Measurements from ENCODE around the gene STK38L. TPM values are rescaled to one million over a fixed set of nuclear protein-coding genes. Genes with fewer than 3 reads are reported as not detected.

Gene STK38L
- total and polyA plus RNA-seq, 7 donors = 3.7 to 21.2 (median 16.3) TPM

DNA sequence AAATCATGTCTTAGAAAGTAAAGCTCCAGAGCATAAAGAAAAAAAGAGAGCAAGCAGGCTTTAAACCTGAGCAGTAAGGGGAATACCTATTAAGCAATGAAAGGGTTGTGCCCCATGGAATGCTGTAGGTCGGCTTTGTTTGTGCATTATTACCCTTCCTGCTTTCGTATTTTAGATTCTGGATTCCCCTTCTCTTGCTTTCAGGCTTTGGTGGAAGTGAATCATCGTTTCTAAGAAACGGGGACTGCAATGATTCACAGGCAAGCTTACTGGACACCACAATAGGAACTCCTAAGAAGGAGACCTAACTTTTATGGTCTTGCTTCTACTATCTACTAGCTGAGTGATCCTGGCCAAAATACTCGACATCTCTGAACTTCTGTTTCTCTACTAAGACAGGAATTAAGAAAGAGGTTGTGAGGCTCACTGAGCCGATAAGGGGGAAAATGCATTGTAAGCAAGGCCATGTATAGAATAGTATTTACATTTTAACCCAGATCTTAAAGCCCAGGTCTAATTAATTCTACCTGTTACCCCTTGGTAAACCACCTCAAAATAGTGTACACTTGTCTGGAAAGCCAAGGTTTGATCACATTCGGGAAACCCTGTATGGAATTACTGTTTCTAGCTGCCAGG lies 87.3 kb downstream of the STK38L start:
- DNase-seq (no peak), ATAC-seq (peak in 2 of 4 donors; percentile 52 to 53)
- intact Hi-C loops (cut with DNase I) = no loop called here
- no peaks in the 10 kb centered on the region for H3K9me3 ChIP-seq
- H3K4me3 ChIP-seq = no peak overlapping the region
- H3K27me3 ChIP-seq (ENCODE audit: insufficient read depth in 3 of 3, low read length in 2 of 3) = peaks cover 0 to 50% (median 14%) of the 10 kb centered on the region in 3 donors
- no peak overlapping the region for H3K27ac ChIP-seq
- TF ChIP-seq CTCF (IDR thresholded peaks at IDR 0.05) = no peak
- peaks cover 4% of the 10 kb centered on the region for H3K4me1 ChIP-seq
- peaks cover 0 to 5% of the 10 kb centered on the region in 2 donors for H3K36me3 ChIP-seq (ENCODE audit: insufficient read depth in 1 of 2, low read depth in 1 of 2)
- 46 to 68% (median 56%) methylated on average over 7 of the region's 7 CpGs for WGBS, 3 donors

GRCh38 chr12:27331927-27332324 lies 87.8 kb downstream of the STK38L start:
- 36 to 39% (median 37%) methylated on average over 3 of the region's 3 CpGs for WGBS, 3 donors
- peaks cover 0 to 50% (median 14%) of the 10 kb centered on the region in 3 donors for H3K27me3 ChIP-seq (ENCODE audit: insufficient read depth in 3 of 3, low read length in 2 of 3)
- no peak overlapping the region for H3K27ac ChIP-seq
- ATAC-seq = no peak
- peak overlapping the region; percentile 73 for H3K4me3 ChIP-seq
- H3K4me1 ChIP-seq = peaks cover 4% of the 10 kb centered on the region
- H3K9me3 ChIP-seq = no peaks in the 10 kb centered on the region
- no peaks in the 10 kb centered on the region for H3K36me3 ChIP-seq (ENCODE audit: insufficient read depth in 1 of 2, low read depth in 1 of 2)
- intact Hi-C loops (cut with DNase I) = no loop called here
- DNase-seq = no peak
- TF ChIP-seq CTCF (IDR thresholded peaks at IDR 0.05) = no peak

DNA sequence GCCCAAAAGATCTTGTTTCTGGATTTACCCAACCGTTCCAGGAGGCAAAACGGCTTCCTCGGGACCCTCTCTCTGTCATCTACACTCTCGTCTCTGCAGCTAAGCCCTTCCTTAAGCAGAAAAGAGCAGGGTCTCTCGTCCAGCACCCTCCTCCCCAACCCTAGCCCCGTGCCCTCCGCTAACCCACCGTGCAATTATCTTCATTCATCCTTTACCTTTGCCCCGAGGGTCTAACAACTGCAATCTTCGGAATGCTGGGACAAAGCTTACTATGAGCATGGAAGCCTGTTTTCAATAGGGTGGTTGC lies 88.3 kb downstream of the STK38L start:
- no peak for TF ChIP-seq CTCF (IDR thresholded peaks at IDR 0.05)
- peaks cover 0 to 50% (median 14%) of the 10 kb centered on the region in 3 donors for H3K27me3 ChIP-seq (ENCODE audit: insufficient read depth in 3 of 3, low read length in 2 of 3)
- DNase-seq = no peak
- intact Hi-C loops (cut with DNase I) = no loop called here
- H3K27ac ChIP-seq = no peak overlapping the region
- ATAC-seq = no peak
- no peaks in the 10 kb centered on the region for H3K36me3 ChIP-seq (ENCODE audit: insufficient read depth in 1 of 2, low read depth in 1 of 2)
- H3K9me3 ChIP-seq = no peaks in the 10 kb centered on the region
- H3K4me1 ChIP-seq = peaks cover 4% of the 10 kb centered on the region
- WGBS, 3 donors = 4 to 7% (median 6%) methylated on average over 10 of the region's 10 CpGs
- H3K4me3 ChIP-seq = peak overlapping the region; percentile 73

DNA sequence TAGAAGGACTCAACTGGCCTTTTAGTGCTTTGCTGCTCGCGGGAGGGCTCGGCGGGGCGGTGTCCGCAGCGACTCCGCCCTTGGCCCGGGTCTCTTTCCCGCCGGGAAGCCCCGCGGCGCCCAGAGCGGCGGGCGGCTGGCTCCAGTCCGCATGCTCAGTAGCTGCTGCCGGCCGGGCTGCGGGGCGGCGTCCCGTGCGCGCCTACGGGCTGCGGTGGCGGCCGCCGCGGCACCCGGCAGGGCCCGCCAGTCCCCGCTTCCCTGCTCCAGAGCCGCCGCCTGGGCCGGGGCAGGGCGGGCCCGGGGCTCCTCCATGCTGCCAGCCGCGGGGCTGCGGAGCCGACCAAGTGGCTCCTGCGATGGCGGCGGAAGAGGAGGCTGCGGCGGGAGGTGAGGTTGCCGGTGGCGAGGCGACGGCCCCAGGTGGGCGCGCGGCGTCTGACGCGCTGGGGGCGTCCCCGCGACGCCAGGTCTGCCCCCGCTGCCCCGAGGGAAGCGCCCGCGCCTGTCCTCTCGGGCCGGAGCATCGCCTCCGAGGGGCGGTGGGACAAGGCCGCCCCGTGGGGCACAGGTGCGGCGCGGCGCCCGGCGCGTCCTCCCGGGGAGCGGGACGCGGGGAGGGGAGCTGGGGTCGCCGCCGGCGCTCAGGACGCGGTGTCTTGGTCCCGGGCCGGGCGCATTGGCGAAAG lies 88.8 kb downstream of the STK38L start, which contains the start of gene BMAL2:
TSS of gene BMAL2 (plus strand) at position 123 of the 689 bp plus-strand sequence. CDS start at position 360, 237 bp downstream.
- ATAC-seq (peak; percentile 40 to 68 (median 64)), DNase-seq (peak; percentile 35 to 52)
- H3K36me3 ChIP-seq (ENCODE audit: insufficient read depth in 1 of 2, low read depth in 1 of 2) = no peaks in the 10 kb centered on the region
- H3K9me3 ChIP-seq = no peaks in the 10 kb centered on the region
- H3K4me3 ChIP-seq = peak within 1 kb of the TSS; percentile 73
- peaks cover 0 to 50% (median 14%) of the 10 kb centered on the region in 3 donors for H3K27me3 ChIP-seq (ENCODE audit: insufficient read depth in 3 of 3, low read length in 2 of 3)
- no peak for TF ChIP-seq CTCF (IDR thresholded peaks at IDR 0.05)
- intact Hi-C loops (cut with DNase I) = no loop called here
- peaks cover 4% of the 10 kb centered on the region for H3K4me1 ChIP-seq
- no peak within 1 kb of the TSS for H3K27ac ChIP-seq
- WGBS, 3 donors = 0% methylated on average over 38 to 95 of the region's 96 CpGs
